WI38 (cell line): ENCODE data around the gene ZNF423.

ENCODE experiments used
- H3K4me3 ChIP-seq: 2 replicates; pipeline ENCODE4 v1.5.1; 2011; ENCODE audit warnings: low read depth, mild to moderate bottlenecking, control low read depth, low read length
- TF ChIP-seq, protein P1 (sequence below): IDR thresholded peaks from 2 replicates; pipeline ENCODE4 v1.5.1; 2012; ENCODE audit warnings: low read depth, mild to moderate bottlenecking, control low read depth, low read length

ZNF423 gene

DNA sequence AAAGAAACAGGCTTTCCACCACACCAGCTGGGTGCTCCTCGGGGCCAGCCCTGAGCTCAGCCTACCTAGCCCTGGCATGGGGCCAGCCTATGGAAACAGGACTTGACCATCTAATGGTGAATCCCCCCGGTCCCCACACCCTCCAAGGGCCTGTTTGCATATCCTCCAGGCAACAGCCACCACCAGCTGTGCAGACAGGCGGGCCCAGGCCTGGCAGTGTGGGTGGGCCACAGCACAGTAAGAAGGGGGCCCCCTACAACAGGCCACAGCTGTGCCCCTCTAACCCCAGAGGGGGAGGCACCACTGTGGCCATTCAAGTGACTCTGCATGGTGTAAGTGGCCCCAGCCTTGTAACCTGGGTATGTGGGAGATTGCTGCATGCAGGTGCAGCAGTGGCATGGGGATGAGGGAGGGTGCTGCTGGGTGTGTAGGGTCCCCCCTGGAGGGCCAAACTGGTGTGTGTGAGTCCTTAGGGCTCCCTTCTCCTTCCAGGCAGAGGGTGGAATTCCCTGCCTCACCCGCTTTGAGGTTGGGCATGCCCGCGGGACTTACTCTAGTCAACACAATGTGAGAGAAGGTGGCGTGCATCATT is 334.1 kb downstream of the ZNF423 start:
- H3K4me3 ChIP-seq, result no peak overlapping the region
- TF ChIP-seq, protein P1, sequence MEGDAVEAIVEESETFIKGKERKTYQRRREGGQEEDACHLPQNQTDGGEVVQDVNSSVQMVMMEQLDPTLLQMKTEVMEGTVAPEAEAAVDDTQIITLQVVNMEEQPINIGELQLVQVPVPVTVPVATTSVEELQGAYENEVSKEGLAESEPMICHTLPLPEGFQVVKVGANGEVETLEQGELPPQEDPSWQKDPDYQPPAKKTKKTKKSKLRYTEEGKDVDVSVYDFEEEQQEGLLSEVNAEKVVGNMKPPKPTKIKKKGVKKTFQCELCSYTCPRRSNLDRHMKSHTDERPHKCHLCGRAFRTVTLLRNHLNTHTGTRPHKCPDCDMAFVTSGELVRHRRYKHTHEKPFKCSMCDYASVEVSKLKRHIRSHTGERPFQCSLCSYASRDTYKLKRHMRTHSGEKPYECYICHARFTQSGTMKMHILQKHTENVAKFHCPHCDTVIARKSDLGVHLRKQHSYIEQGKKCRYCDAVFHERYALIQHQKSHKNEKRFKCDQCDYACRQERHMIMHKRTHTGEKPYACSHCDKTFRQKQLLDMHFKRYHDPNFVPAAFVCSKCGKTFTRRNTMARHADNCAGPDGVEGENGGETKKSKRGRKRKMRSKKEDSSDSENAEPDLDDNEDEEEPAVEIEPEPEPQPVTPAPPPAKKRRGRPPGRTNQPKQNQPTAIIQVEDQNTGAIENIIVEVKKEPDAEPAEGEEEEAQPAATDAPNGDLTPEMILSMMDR, result no peak

DNA sequence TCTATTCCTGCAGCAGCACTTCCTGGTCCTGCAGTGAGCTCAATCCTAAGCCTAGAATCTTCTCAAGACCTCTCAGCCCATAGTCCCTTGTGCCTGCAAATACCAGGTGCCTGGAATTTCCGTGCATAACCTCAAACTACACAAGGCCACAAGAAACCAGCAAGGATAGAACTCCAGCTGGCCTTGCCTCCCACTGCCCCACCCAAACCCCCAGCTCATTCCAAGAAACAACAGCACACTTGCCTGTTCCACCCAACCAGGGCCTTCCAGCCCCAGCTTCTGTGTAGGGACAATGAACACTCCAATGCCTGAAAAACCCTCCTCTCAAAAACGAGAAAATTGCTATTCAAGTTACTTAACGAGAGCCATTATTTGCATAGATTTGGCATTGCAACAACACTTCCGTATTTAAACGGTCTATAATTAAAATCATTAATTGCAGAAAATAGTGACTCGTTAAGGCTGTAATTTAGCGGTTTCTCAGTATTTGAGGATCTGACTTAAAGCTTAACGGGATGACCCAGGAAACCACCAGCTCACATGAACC is 335.3 kb downstream of the ZNF423 start:
- H3K4me3 ChIP-seq, result no peak overlapping the region
- TF ChIP-seq, protein P1, result no peak

DNA sequence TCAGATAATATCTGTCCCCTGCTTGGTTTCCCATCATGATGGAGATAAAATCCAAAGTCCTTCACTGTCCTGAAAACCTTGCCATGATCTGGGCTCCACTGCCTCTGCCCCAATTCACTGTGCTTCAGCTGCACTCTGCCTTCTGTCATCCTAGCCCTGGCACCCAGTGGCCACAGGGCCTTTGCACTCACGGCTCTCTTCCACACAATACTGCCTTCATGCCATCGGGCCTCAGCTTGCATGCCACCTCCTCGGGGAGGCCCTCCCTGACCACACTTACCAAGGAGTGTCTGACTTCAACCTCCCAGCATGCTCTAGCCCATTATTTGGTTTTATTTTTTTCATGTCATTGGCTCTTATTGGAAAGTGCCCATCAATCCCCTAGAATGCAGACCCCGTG is 336.2 kb downstream of the ZNF423 start:
- TF ChIP-seq, protein P1, result no peak
- H3K4me3 ChIP-seq, result no peak overlapping the region

DNA sequence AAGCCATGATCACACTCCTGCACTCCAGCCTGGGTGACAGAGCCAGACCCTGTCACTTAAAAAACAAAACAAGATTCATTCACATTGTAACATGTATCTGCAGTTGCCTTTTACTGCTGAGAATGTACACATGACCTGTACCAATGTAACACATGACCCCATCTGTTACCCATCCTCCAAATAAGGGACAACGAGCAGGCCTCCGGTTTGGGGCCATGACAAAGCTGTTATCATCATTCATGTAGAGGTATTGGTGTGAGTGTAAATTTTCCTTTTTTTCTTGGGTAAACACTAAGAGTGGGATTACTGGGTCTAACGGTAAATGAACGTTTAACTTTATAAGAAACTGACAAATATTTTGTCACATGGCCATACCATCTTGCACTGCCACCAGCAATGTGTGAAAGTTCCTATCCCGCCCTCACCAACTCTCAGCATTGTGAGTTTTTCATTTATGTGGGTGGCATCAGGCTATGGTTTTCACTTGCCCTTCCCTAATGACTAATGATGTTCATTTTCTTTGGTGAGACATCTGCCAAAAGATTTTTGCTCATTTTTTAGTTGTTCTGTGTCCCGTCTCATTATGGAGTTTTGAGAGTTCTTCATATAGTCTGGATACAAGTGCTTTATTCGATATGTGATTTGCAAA is 336.8 kb downstream of the ZNF423 start:
- TF ChIP-seq, protein P1, result no peak
- H3K4me3 ChIP-seq, result no peak overlapping the region

DNA sequence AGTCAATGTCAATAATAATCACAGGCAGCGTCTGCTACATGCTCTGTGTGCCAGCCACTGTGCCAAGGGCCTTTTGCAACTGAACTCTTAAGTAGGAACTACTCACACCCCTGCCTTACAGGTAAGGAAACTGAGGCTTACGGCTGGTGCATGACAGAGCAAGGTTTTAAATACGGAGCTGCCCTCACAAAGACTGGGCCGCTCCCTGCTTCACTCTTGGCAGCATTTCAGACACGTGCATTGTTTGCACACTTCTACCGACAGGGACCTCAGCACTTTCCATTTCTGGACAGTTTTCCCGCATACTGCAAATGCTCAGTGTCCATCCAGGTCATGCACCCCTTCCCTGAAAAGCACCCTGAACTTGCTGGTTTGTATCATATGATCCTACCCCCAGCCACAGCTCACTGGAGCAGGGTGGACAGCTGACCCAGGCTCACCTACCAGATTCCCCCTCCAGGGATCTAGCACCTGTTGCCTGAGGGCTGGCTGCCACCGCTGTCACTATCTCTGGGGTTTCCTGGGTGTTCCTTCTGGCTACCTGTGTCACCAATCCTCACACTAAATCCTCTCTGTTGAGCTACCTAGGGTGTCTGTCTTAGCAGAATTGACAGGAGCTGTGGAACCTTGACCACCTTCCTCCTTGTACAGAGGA is 339.4 kb downstream of the ZNF423 start:
- TF ChIP-seq, protein P1, result no peak
- no peak overlapping the region for H3K4me3 ChIP-seq

DNA sequence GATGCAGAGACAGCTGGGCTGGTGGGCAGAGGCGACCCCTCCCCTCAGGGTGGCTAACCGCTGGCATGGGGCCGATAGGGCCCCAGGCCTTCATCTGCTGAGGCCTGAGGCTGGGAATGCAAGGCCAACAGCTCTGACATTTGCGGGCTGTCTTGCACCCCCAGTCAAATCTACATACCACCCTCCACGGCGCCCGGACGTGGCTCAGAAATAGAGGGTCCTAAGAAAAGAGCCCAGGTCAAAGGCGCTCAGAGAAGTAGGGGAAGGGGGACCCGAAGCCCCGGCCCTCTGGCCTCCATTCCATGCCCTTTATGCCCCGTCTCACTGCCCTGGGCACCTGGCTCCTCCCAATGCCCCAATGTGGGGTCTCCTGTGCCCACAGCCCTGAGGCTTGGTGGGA is 340.1 kb downstream of the ZNF423 start:
- TF ChIP-seq, protein P1, result no peak
- H3K4me3 ChIP-seq, result no peak overlapping the region
